ENCODE results near the gene CDC42EP3.

Gene CDC42EP3

GRCh38 chr2:37617119-37617892 lies 54.1 kb downstream of the CDC42EP3 start:
- no peak for DNase-seq

GRCh38 chr2:37616677-37617005 lies 54.8 kb downstream of the CDC42EP3 start:
- no peak for DNase-seq

- peak; percentile 74 for DNase-seq
Observed at GRCh38 chr2:37615804-37616676, 55.4 kb downstream of the CDC42EP3 start.

GRCh38 chr2:37614061-37614738 lies 57.2 kb downstream of the CDC42EP3 start:
- no peak for DNase-seq

GRCh38 chr2:37612382-37612781 lies 59.1 kb downstream of the CDC42EP3 start:
- no peak for DNase-seq

- DNase-seq, result no peak
Observed at GRCh38 chr2:37610638-37611289, 60.7 kb downstream of the CDC42EP3 start.

- DNase-seq, result no peak
Observed at GRCh38 chr2:37609782-37610181, 61.7 kb downstream of the CDC42EP3 start.

- no peak for DNase-seq
Observed at GRCh38 chr2:37604716-37605115, 66.7 kb downstream of the CDC42EP3 start.

- DNase-seq, result no peak
Observed at GRCh38 chr2:37602702-37603101, 68.7 kb downstream of the CDC42EP3 start.

- DNase-seq, result no peak
Observed at GRCh38 chr2:37602040-37602439, 69.4 kb downstream of the CDC42EP3 start.

- no peak for DNase-seq
Observed at GRCh38 chr2:37601569-37601968, 69.9 kb downstream of the CDC42EP3 start.

- DNase-seq, result no peak
Observed at GRCh38 chr2:37600735-37601134, 70.7 kb downstream of the CDC42EP3 start.

GRCh38 chr2:37599688-37600525 lies 71.5 kb downstream of the CDC42EP3 start:
- DNase-seq, result peak; percentile 83

GRCh38 chr2:37593694-37594093 lies 77.7 kb downstream of the CDC42EP3 start:
- DNase-seq, result no peak

GRCh38 chr2:37593024-37593423 lies 78.4 kb downstream of the CDC42EP3 start:
- DNase-seq, result no peak

Data from activated effector memory CD4-positive, alpha-beta T cell treated with Interleukin-2 at 50 U/mL for 16 hours (primary cell).